AG04450 (cell line): Measurements from ENCODE around the gene TMEM247. TPM values are rescaled to one million over a fixed set of nuclear protein-coding genes. Genes with fewer than 3 reads are reported as not detected.

ENCODE experiments used
- CTCF ChIA-PET: fragments of 300-600, 350-600 bp; formaldehyde crosslinking; extraction: SDS; loops from one replicate; lab custom pipeline; 2022; ENCODE audit warnings: antibody characterized with exemption, inconsistent platforms; lab: Charles Lee
- POLR2A ChIA-PET: fragments of 350-600 bp; formaldehyde crosslinking; extraction: SDS; loops from one replicate; lab custom pipeline; 2021; ENCODE audit warnings: antibody characterized with exemption, inconsistent platforms; lab: Yijun Ruan, JAX
- DNase-seq: peaks from one replicate; pipeline ENCODE4 v3.0.0-alpha.2; 2011; ENCODE audit warnings: low read depth, low spot score
- H3K27ac ChIP-seq: one replicate; pipeline ENCODE4 v1.5.1; 2012; ENCODE audit warnings: low read depth, low read length, control low read depth
- H3K27me3 ChIP-seq: one replicate; pipeline ENCODE4 v1.6.0; 2012; ENCODE audit warnings: low read length; ENCODE audit not compliant: control insufficient read depth, insufficient read depth
- H3K4me3 ChIP-seq: 2 replicates; pipeline ENCODE4 v1.5.1; 2011; ENCODE audit warnings: mild to moderate bottlenecking, low read depth, low read length, control low read depth
- H3K9me3 ChIP-seq: 2 replicates; pipeline ENCODE4 v1.5.1; 2012; ENCODE audit warnings: low read length; ENCODE audit not compliant: control insufficient read depth, insufficient read depth
- CTCF ChIP-seq: IDR thresholded peaks from 2 replicates; pipeline ENCODE4 v1.5.1; 2011; ENCODE audit warnings: low read depth, low read length, control low read depth, inconsistent platforms
- polyA plus RNA-seq: library from polyadenylated mRNA; depleted of rRNA; stranded (reverse); fragments of >200 nt; gene quantifications from 2 replicates; pipeline ENCODE4 v1.2.3, GENCODE V29; 2011

Gene TMEM247
- polyA plus RNA-seq, 1 experiment: not detected

GRCh38 chr2:46512185-46512584, 32.8 kb downstream of the TMEM247 start:
- DNase-seq: no peak
- TF ChIP-seq CTCF: no peak
- POLR2A ChIA-PET: no interaction called here
- H3K4me3 ChIP-seq: no peak overlapping the region
- H3K27ac ChIP-seq: no peak overlapping the region
- peaks cover 3% of the 10 kb centered on the region; the same call in 1 of the 2 replicates for H3K9me3 ChIP-seq
- peaks cover 5% of the 10 kb centered on the region for H3K27me3 ChIP-seq
- CTCF ChIA-PET: no interaction called here

GRCh38 chr2:46514738-46515137, 35.4 kb downstream of the TMEM247 start:
- CTCF ChIA-PET: no interaction called here
- TF ChIP-seq CTCF: no peak
- Histone ChIP-seq H3K4me3 (no peak overlapping the region), H3K27ac (no peak overlapping the region), H3K27me3 (peaks cover 5% of the 10 kb centered on the region), H3K9me3 (peaks cover 3% of the 10 kb centered on the region; the same call in 1 of the 2 replicates)
- DNase-seq: no peak
- POLR2A ChIA-PET: no interaction called here

- no peak for DNase-seq
- POLR2A ChIA-PET: no interaction called here
- TF ChIP-seq CTCF: no peak
- peaks cover 3% of the 10 kb centered on the region; the same call in 1 of the 2 replicates for H3K9me3 ChIP-seq
- H3K27ac ChIP-seq: no peak overlapping the region
- no peak overlapping the region for H3K4me3 ChIP-seq
- no peaks in the 10 kb centered on the region for H3K27me3 ChIP-seq
- CTCF ChIA-PET: no interaction called here
Observed at GRCh38 chr2:46517485-46517884, 38.1 kb downstream of the TMEM247 start.

- H3K27me3 ChIP-seq: no peaks in the 10 kb centered on the region
- DNase-seq: no peak
- no peak overlapping the region for H3K4me3 ChIP-seq
- H3K9me3 ChIP-seq: peaks cover 3% of the 10 kb centered on the region; the same call in 1 of the 2 replicates
- H3K27ac ChIP-seq: no peak overlapping the region
- no peak for TF ChIP-seq CTCF
- ChIA-PET CTCF (no interaction called here), POLR2A (no interaction called here)
Observed at GRCh38 chr2:46518861-46519260, 39.5 kb downstream of the TMEM247 start.

- no peak for DNase-seq
- Histone ChIP-seq H3K9me3 (peaks cover 3% of the 10 kb centered on the region; the same call in 1 of the 2 replicates), H3K27ac (no peak overlapping the region), H3K27me3 (no peaks in the 10 kb centered on the region), H3K4me3 (no peak overlapping the region)
- no peak for TF ChIP-seq CTCF
- CTCF ChIA-PET: no interaction called here
- POLR2A ChIA-PET: interaction anchor here (0.6 kb wide), 1 partner anchor 21 kb away, joined by 5 read pairs; no protein-coding TSS in a partner anchor
Observed at GRCh38 chr2:46519265-46519664, 39.9 kb downstream of the TMEM247 start.
